ENCODE measurements around the gene TEX13B.

GRCh38 chrX:107968623-107969022, 13.5 kb downstream of the TEX13B start:
- TF ChIP-seq CTCF (IDR thresholded peaks at IDR 0.05), result no peak
- TF ChIP-seq POLR2A (IDR thresholded peaks at IDR 0.05), result no peak
